Karpas-422 (cell line): ENCODE measurements around the gene SFSWAP. TPM values are rescaled to one million over a fixed set of nuclear protein-coding genes. Genes with fewer than 3 reads are reported as not detected.

Experiments
- DNase-seq: peaks from one replicate; pipeline ENCODE4 v3.0.0-alpha.2; 2015
- H2AFZ ChIP-seq: fragments of 200-600 bp; sonication (generic); 2 replicates; pipeline ENCODE4 v1.6.1; 2014; ENCODE audit warnings: antibody characterized with exemption, low read length, mixed read lengths
- H3K27ac ChIP-seq: fragments of 200-600 bp; sonication (generic); 2 replicates; pipeline ENCODE4 v1.5.1; 2014; ENCODE audit warnings: mild to moderate bottlenecking, low read length, moderate library complexity
- H3K27me3 ChIP-seq: fragments of 200-600 bp; sonication (generic); 2 replicates; pipeline ENCODE4 v1.6.1; 2014; ENCODE audit warnings: low read length, mixed read lengths
- H3K36me3 ChIP-seq: fragments of 200-600 bp; sonication (generic); 2 replicates; pipeline ENCODE4 v1.6.1; 2014; ENCODE audit warnings: low read length, mixed read lengths; ENCODE audit not compliant: insufficient read depth
- H3K4me1 ChIP-seq: fragments of 200-600 bp; sonication (generic); 2 replicates; pipeline ENCODE4 v1.6.1; 2014; ENCODE audit warnings: mild to moderate bottlenecking, low read length, mixed read lengths
- H3K4me2 ChIP-seq: fragments of 200-600 bp; sonication (generic); 2 replicates; pipeline ENCODE4 v1.6.1; 2014; ENCODE audit warnings: low read length, low read depth, mild to moderate bottlenecking; ENCODE audit not compliant: poor library complexity, severe bottlenecking
- H3K4me3 ChIP-seq: fragments of 200-600 bp; sonication (generic); 2 replicates; pipeline ENCODE4 v1.5.1; 2014; ENCODE audit warnings: mild to moderate bottlenecking, antibody characterized with exemption, low read length, mixed read lengths
- H3K79me2 ChIP-seq: fragments of 200-600 bp; sonication (generic); 2 replicates; pipeline ENCODE4 v1.6.1; 2014; ENCODE audit warnings: mild to moderate bottlenecking, low read length, mixed read lengths
- H3K9ac ChIP-seq: fragments of 200-600 bp; sonication (generic); 2 replicates; pipeline ENCODE4 v1.6.0; 2014; ENCODE audit warnings: low read length
- H3K9me2 ChIP-seq: fragments of 200-600 bp; sonication (generic), shearing (Covaris generic); replicated peaks from 2 replicates; pipeline ENCODE4 v1.6.0; 2014; ENCODE audit warnings: mild to moderate bottlenecking, low read length, moderate library complexity; ENCODE audit not compliant: insufficient read depth
- H3K9me3 ChIP-seq: fragments of 300-700, 200-600 bp; sonication (generic); 2 replicates; pipeline ENCODE4 v1.6.1; 2014; ENCODE audit warnings: low read length, mixed read lengths
- H4K20me1 ChIP-seq: fragments of 200-600 bp; sonication (generic); 2 replicates; pipeline ENCODE4 v1.6.1; 2014; ENCODE audit warnings: mild to moderate bottlenecking, antibody characterized with exemption, low read length, low read depth; ENCODE audit not compliant: insufficient read depth
- total RNA-seq: library from RNA; depleted of rRNA; stranded (reverse); fragments of >200 nt; shearing (Covaris generic); gene quantifications from 2 replicates; pipeline ENCODE4 v1.2.3, GENCODE V29; 2014; ENCODE audit warnings: low replicate concordance

Gene SFSWAP
- total RNA-seq, 1 experiment from 2014 or later, result 30.0 TPM

- H3K27me3 ChIP-seq, result no peaks in the 10 kb centered on the region
- no peak overlapping the region for H3K27ac ChIP-seq
- no peak overlapping the region for H3K9ac ChIP-seq
- no peaks in the 10 kb centered on the region for H3K36me3 ChIP-seq
- H3K4me2 ChIP-seq, result no peak overlapping the region
- H3K4me1 ChIP-seq, result no peaks in the 10 kb centered on the region
- H3K79me2 ChIP-seq, result no peaks in the 10 kb centered on the region
- no peaks in the 10 kb centered on the region for H3K9me2 ChIP-seq
- no peaks in the 10 kb centered on the region for H4K20me1 ChIP-seq
- no peaks in the 10 kb centered on the region for H3K9me3 ChIP-seq
- no peak for DNase-seq
- H3K4me3 ChIP-seq, result no peak overlapping the region
- no peak overlapping the region for H2AFZ ChIP-seq
Observed at GRCh38 chr12:131831635-131832041, 120.7 kb downstream of the SFSWAP start.

- no peaks in the 10 kb centered on the region for H3K9me2 ChIP-seq
- no peaks in the 10 kb centered on the region for H4K20me1 ChIP-seq
- no peaks in the 10 kb centered on the region for H3K9me3 ChIP-seq
- H3K79me2 ChIP-seq, result no peaks in the 10 kb centered on the region
- H3K27ac ChIP-seq, result no peak overlapping the region
- H3K4me1 ChIP-seq, result no peaks in the 10 kb centered on the region
- no peak overlapping the region for H3K4me3 ChIP-seq
- no peaks in the 10 kb centered on the region for H3K27me3 ChIP-seq
- H3K36me3 ChIP-seq, result no peaks in the 10 kb centered on the region
- DNase-seq, result no peak
- H3K4me2 ChIP-seq, result no peak overlapping the region
- no peak overlapping the region for H3K9ac ChIP-seq
- no peak overlapping the region for H2AFZ ChIP-seq
Observed at GRCh38 chr12:131832321-131833231, 121.7 kb downstream of the SFSWAP start.

GRCh38 chr12:131833288-131833895 lies 122.5 kb downstream of the SFSWAP start:
- no peak overlapping the region for H3K4me2 ChIP-seq
- no peak overlapping the region for H3K27ac ChIP-seq
- no peaks in the 10 kb centered on the region for H4K20me1 ChIP-seq
- H3K79me2 ChIP-seq, result no peaks in the 10 kb centered on the region
- no peaks in the 10 kb centered on the region for H3K4me1 ChIP-seq
- H3K9me2 ChIP-seq, result no peaks in the 10 kb centered on the region
- no peaks in the 10 kb centered on the region for H3K9me3 ChIP-seq
- DNase-seq, result no peak
- no peak overlapping the region for H3K9ac ChIP-seq
- H2AFZ ChIP-seq, result no peak overlapping the region
- H3K27me3 ChIP-seq, result no peaks in the 10 kb centered on the region
- H3K36me3 ChIP-seq, result no peaks in the 10 kb centered on the region
- H3K4me3 ChIP-seq, result no peak overlapping the region

- no peaks in the 10 kb centered on the region for H3K9me3 ChIP-seq
- no peak overlapping the region for H3K9ac ChIP-seq
- H3K4me3 ChIP-seq, result no peak overlapping the region
- no peaks in the 10 kb centered on the region for H3K79me2 ChIP-seq
- no peaks in the 10 kb centered on the region for H4K20me1 ChIP-seq
- H3K36me3 ChIP-seq, result no peaks in the 10 kb centered on the region
- H2AFZ ChIP-seq, result no peak overlapping the region
- DNase-seq, result no peak
- H3K27me3 ChIP-seq, result no peaks in the 10 kb centered on the region
- no peaks in the 10 kb centered on the region for H3K4me1 ChIP-seq
- no peaks in the 10 kb centered on the region for H3K9me2 ChIP-seq
- H3K27ac ChIP-seq, result no peak overlapping the region
- no peak overlapping the region for H3K4me2 ChIP-seq
Observed at GRCh38 chr12:131833896-131834641, 123.2 kb downstream of the SFSWAP start.

GRCh38 chr12:131834798-131835615 lies 124.1 kb downstream of the SFSWAP start:
- no peak overlapping the region for H3K27ac ChIP-seq
- H2AFZ ChIP-seq, result no peak overlapping the region
- H3K9me2 ChIP-seq, result no peaks in the 10 kb centered on the region
- no peaks in the 10 kb centered on the region for H3K36me3 ChIP-seq
- H3K9me3 ChIP-seq, result no peaks in the 10 kb centered on the region
- DNase-seq, result no peak
- no peaks in the 10 kb centered on the region for H3K27me3 ChIP-seq
- H3K4me3 ChIP-seq, result no peak overlapping the region
- no peaks in the 10 kb centered on the region for H3K79me2 ChIP-seq
- H4K20me1 ChIP-seq, result no peaks in the 10 kb centered on the region
- H3K4me1 ChIP-seq, result no peaks in the 10 kb centered on the region
- no peak overlapping the region for H3K9ac ChIP-seq
- no peak overlapping the region for H3K4me2 ChIP-seq

- no peaks in the 10 kb centered on the region for H3K79me2 ChIP-seq
- H2AFZ ChIP-seq, result no peak overlapping the region
- H3K27me3 ChIP-seq, result no peaks in the 10 kb centered on the region
- no peaks in the 10 kb centered on the region for H3K9me3 ChIP-seq
- H3K36me3 ChIP-seq, result no peaks in the 10 kb centered on the region
- H3K4me3 ChIP-seq, result no peak overlapping the region
- no peaks in the 10 kb centered on the region for H3K9me2 ChIP-seq
- no peak overlapping the region for H3K4me2 ChIP-seq
- H3K27ac ChIP-seq, result no peak overlapping the region
- H4K20me1 ChIP-seq, result no peaks in the 10 kb centered on the region
- H3K9ac ChIP-seq, result no peak overlapping the region
- no peaks in the 10 kb centered on the region for H3K4me1 ChIP-seq
- no peak for DNase-seq
Observed at GRCh38 chr12:131835616-131836171, 124.8 kb downstream of the SFSWAP start.

- no peak overlapping the region for H3K4me2 ChIP-seq
- no peak overlapping the region for H3K9ac ChIP-seq
- no peaks in the 10 kb centered on the region for H3K4me1 ChIP-seq
- H3K9me3 ChIP-seq, result no peaks in the 10 kb centered on the region
- H3K4me3 ChIP-seq, result no peak overlapping the region
- H2AFZ ChIP-seq, result no peak overlapping the region
- no peak for DNase-seq
- H3K27ac ChIP-seq, result no peak overlapping the region
- H4K20me1 ChIP-seq, result no peaks in the 10 kb centered on the region
- no peaks in the 10 kb centered on the region for H3K79me2 ChIP-seq
- no peaks in the 10 kb centered on the region for H3K36me3 ChIP-seq
- no peaks in the 10 kb centered on the region for H3K27me3 ChIP-seq
- H3K9me2 ChIP-seq, result no peaks in the 10 kb centered on the region
Observed at GRCh38 chr12:131836193-131836592, 125.3 kb downstream of the SFSWAP start.
